ENCODE measurements around the gene LDLR. TPM values are rescaled to one million over a fixed set of nuclear protein-coding genes. Genes with fewer than 3 reads are reported as not detected.

LDLR gene
- total and polyA plus RNA-seq, 10 donors = 7.0 to 117 (median 25.6) TPM

- peaks cover 0 to 100% (median 92%) of the 10 kb centered on the region in 6 donors for H3K36me3 ChIP-seq
- 89 to 95% (median 94%) methylated on average over 24 to 36 of the region's 36 CpGs for WGBS, 5 donors
- no peaks in the 10 kb centered on the region for H3K9me3 ChIP-seq
- intact Hi-C loops (cut with DNase I; ENCODE audit: low total_unique reads) = no loop called here
- H3K27me3 ChIP-seq (replicated peaks in 1 of 7) = no peaks in the 10 kb centered on the region
- no peak overlapping the region for H3K4me3 ChIP-seq
- TF ChIP-seq POLR2AphosphoS5 (IDR thresholded peaks at IDR 0.05) (peak in 1 of 3 donors; percentile 61), CTCF (IDR thresholded peaks at IDR 0.05 in 8 of 11, conservative IDR thresholded peaks at IDR 0.05 in 3 of 11) (no peak), POLR2A (IDR thresholded peaks at IDR 0.05) (no peak)
- DNase-seq = no peak
- no peak overlapping the region for H3K27ac ChIP-seq
- peaks cover 0 to 4% (median 1%) of the 10 kb centered on the region in 6 donors for H3K4me1 ChIP-seq
These were observed 15.9 kb downstream of the LDLR start for GRCh38 chr19:11105014-11105636.

GRCh38 chr19:11106477-11106876 is 17.2 kb downstream of the LDLR start:
- Histone ChIP-seq H3K4me3 (no peak overlapping the region), H3K36me3 (peaks cover 0 to 100% (median 94%) of the 10 kb centered on the region in 6 donors), H3K27ac (no peak overlapping the region), H3K4me1 (no peaks in the 10 kb centered on the region), H3K9me3 (no peaks in the 10 kb centered on the region), H3K27me3 (replicated peaks in 1 of 7) (no peaks in the 10 kb centered on the region)
- intact Hi-C loops (cut with DNase I; ENCODE audit: low total_unique reads) = no loop called here
- WGBS, 5 donors = 90 to 93% (median 92%) methylated on average over 8 to 13 of the region's 13 CpGs
- no peak for DNase-seq
- no peak for TF ChIP-seq CTCF (IDR thresholded peaks at IDR 0.05 in 8 of 11, conservative IDR thresholded peaks at IDR 0.05 in 3 of 11)
- TF ChIP-seq POLR2AphosphoS5 (IDR thresholded peaks at IDR 0.05) = no peak
- TF ChIP-seq POLR2A (IDR thresholded peaks at IDR 0.05) = no peak

- intact Hi-C loops (cut with DNase I; ENCODE audit: low total_unique reads) = no loop called here
- no peak overlapping the region for H3K27ac ChIP-seq
- DNase-seq = no peak
- H3K27me3 ChIP-seq (replicated peaks in 1 of 7) = no peaks in the 10 kb centered on the region
- no peaks in the 10 kb centered on the region for H3K9me3 ChIP-seq
- peaks cover 3 to 100% (median 95%) of the 10 kb centered on the region in 6 donors for H3K36me3 ChIP-seq
- 88 to 100% (median 92%) methylated on average over 6 of the region's 6 CpGs for WGBS, 5 donors
- TF ChIP-seq CTCF (IDR thresholded peaks at IDR 0.05 in 8 of 11, conservative IDR thresholded peaks at IDR 0.05 in 3 of 11) (no peak), POLR2A (IDR thresholded peaks at IDR 0.05) (no peak), POLR2AphosphoS5 (IDR thresholded peaks at IDR 0.05) (no peak)
- H3K4me1 ChIP-seq = no peaks in the 10 kb centered on the region
- no peak overlapping the region for H3K4me3 ChIP-seq
These were observed 19.5 kb downstream of the LDLR start for GRCh38 chr19:11108746-11109145.

GRCh38 chr19:11111117-11111770 is 22.0 kb downstream of the LDLR start:
- no peak overlapping the region for H3K4me3 ChIP-seq
- intact Hi-C loops (cut with DNase I; ENCODE audit: low total_unique reads) = no loop called here

More at GRCh38 chr19:11111117-11111770, 22.0 kb downstream of the LDLR start:
- no peak for DNase-seq
- 90 to 93% (median 92%) methylated on average over 15 of the region's 15 CpGs for WGBS, 5 donors
- no peak overlapping the region for H3K27ac ChIP-seq
- TF ChIP-seq POLR2A (IDR thresholded peaks at IDR 0.05) = no peak
- peak in 1 of 3 donors; percentile 62 for TF ChIP-seq POLR2AphosphoS5 (IDR thresholded peaks at IDR 0.05)
- no peaks in the 10 kb centered on the region for H3K4me1 ChIP-seq
- H3K27me3 ChIP-seq (replicated peaks in 1 of 7) = no peaks in the 10 kb centered on the region
- no peaks in the 10 kb centered on the region for H3K9me3 ChIP-seq
- peaks cover 3 to 100% (median 96%) of the 10 kb centered on the region in 6 donors for H3K36me3 ChIP-seq
